Stimulated activated naive CD8-positive, alpha-beta T cell treated with anti-CD3 and anti-CD28 coated beads, Interleukin-15, amount 100 ng/mL, for 72 hours (primary cell): ENCODE data around the gene THBS2.
A peak's percentile ranks its signal among the peaks of the same experiment; 100 is the strongest.
"Not testable (repeated sequence)": the region's sequence is repeated elsewhere in the genome, so short reads cannot be mapped to it uniquely, and the experiment has no call there.

ENCODE experiments used
- ATAC-seq: fragments of 150-1000 bp; cut with Tn5 transposase; 2 replicates; pipeline ENCODE4 v1.10.0; 2021; ENCODE audit warnings: mild to moderate bottlenecking, moderate library complexity
- DNase-seq, 2 donors: peaks; one replicate each; pipeline ENCODE4 v3.0.0; 2021 to 2022
- H3K27ac Mint-ChIP-seq, 2 donors: one replicate each; pipeline ENCODE4 v1.8.0; 2022; ENCODE audit warnings: mild to moderate bottlenecking in 2 of 2, mixed read lengths in 2 of 2, moderate library complexity in 2 of 2
- H3K27me3 Mint-ChIP-seq: one replicate; pipeline ENCODE4 v1.8.0; 2022; ENCODE audit warnings: mixed read lengths
- H3K4me1 Mint-ChIP-seq: one replicate; pipeline ENCODE4 v1.8.0; 2022; ENCODE audit warnings: mild to moderate bottlenecking, mixed read lengths
- H3K4me3 Mint-ChIP-seq, 2 donors: one replicate each; pipeline ENCODE4 v1.8.0; 2022; ENCODE audit warnings: mild to moderate bottlenecking in 2 of 2, mixed read lengths in 2 of 2, moderate library complexity in 1 of 2
- H3K9me3 Mint-ChIP-seq, 2 donors: one replicate each; pipeline ENCODE4 v1.8.0; 2022; ENCODE audit warnings: mixed read lengths in 2 of 2

The THBS2 gene

GRCh38 chr6:169185011-169185521, 68.6 kb downstream of the THBS2 start:
- H3K27me3 Mint-ChIP-seq: no peaks in the 10 kb centered on the region
- H3K27ac Mint-ChIP-seq: no peak overlapping the region
- ATAC-seq (no peak), DNase-seq (no peak)
- H3K4me3 Mint-ChIP-seq: no peak overlapping the region
- H3K9me3 Mint-ChIP-seq: no peaks in the 10 kb centered on the region
- H3K4me1 Mint-ChIP-seq: peaks cover 7% of the 10 kb centered on the region

DNA sequence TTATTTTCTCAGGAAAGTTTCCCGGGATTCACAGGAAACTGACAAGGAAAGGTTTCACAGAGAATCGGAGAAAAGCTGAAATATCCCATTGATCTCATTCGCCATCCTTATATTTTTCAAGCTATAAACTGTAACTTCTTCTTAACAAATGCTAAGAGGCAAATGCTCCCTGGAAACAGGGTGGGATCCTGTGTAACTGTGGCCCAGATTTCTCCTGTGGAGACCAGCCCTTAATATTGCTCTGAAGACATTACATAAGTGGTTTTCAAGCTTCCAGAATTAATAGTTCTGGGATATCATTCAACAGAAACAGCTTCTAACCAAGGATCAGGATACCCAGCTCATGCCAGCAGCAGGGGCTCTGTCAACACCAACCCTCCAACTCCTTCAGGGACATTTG, 69.2 kb downstream of the THBS2 start:
- DNase-seq (no peak), ATAC-seq (no peak)
- no peak overlapping the region for H3K27ac Mint-ChIP-seq
- peaks cover 5% of the 10 kb centered on the region for H3K27me3 Mint-ChIP-seq
- no peak overlapping the region for H3K4me3 Mint-ChIP-seq
- H3K9me3 Mint-ChIP-seq: no peaks in the 10 kb centered on the region
- peaks cover 7% of the 10 kb centered on the region for H3K4me1 Mint-ChIP-seq

GRCh38 chr6:169183233-169183632, 70.4 kb downstream of the THBS2 start:
- H3K27ac Mint-ChIP-seq: no peak overlapping the region
- peaks cover 16% of the 10 kb centered on the region for H3K27me3 Mint-ChIP-seq
- H3K9me3 Mint-ChIP-seq: no peaks in the 10 kb centered on the region
- H3K4me3 Mint-ChIP-seq: no peak overlapping the region
- DNase-seq: no peak
- H3K4me1 Mint-ChIP-seq: peaks cover 5% of the 10 kb centered on the region
- no peak for ATAC-seq

GRCh38 chr6:169179831-169180230, 73.8 kb downstream of the THBS2 start:
- H3K27ac Mint-ChIP-seq, H3K4me1 Mint-ChIP-seq, H3K4me3 Mint-ChIP-seq, DNase-seq, H3K9me3 Mint-ChIP-seq, ATAC-seq: not testable (repeated sequence)
- H3K27me3 Mint-ChIP-seq: peaks cover 23% of the 10 kb centered on the region

DNA sequence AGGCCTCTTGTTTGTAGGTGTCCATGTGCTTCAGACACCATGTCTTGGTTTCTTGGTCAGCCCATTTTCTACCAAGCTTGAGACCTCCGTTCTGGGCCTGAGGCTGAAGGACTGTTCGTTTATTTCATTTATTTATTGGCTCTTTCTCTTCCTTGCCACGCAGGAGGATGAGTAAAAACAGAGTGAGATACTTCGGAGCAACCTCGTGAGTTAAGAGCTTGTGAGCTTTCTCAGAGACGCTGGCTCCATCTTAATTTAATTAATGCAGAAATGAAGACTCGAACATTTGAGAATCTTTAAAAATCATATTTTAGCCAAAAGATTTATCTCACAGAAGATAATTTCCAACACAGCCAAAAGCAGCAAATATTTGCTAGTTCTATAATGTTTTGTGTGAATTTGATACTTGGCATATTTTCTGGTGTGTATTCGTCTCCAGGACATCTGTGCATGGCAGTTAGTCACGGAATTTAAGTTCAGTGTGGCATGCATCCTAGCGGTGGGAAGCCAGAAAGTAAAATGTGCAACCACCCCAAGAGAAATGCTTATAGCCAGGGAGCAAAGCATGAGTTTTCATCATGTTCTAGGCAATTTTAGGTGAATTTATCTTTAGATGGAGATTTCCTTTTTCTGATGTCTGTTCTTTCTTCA, 76.0 kb downstream of the THBS2 start:
- Mint-ChIP-seq H3K27me3 (peaks cover 23% of the 10 kb centered on the region), H3K9me3 (no peaks in the 10 kb centered on the region), H3K4me3 (no peak overlapping the region), H3K4me1 (no peaks in the 10 kb centered on the region), H3K27ac (no peak overlapping the region)
- DNase-seq (no peak), ATAC-seq (no peak)

DNA sequence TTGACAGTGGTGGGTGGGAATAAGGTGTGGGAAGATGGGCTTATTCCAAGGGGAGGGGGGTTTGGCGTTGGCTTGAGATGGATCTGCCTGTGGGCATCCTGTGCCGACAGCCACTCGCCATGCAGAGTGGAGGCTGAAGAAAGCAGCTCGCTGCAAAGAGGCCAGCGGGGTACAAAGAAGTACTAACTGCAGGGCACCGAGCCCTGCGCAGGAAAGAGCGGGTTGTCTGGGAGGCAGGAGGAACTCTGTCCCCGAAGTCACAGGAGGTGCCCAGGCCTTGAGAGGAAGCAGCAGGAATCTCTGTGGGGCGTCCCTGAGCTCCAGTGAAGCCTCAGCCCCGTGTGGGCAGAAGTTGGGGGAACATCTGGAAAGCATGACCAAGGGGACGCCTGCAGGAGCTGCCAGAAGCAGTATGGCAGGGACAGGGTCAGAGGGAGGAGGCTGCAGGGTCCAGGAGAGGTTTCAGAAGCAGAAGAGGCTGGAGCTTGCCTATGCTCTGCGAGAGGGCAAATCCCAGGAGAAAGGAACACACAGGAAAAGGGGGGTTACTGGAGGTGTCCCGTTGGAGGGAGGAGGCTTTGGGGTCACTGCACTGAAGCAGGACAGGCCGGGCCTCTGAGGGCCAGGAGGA, 77.2 kb downstream of the THBS2 start:
- no peak overlapping the region for H3K27ac Mint-ChIP-seq
- ATAC-seq (no peak), DNase-seq (no peak)
- H3K4me3 Mint-ChIP-seq: no peak overlapping the region
- H3K4me1 Mint-ChIP-seq: no peaks in the 10 kb centered on the region
- peaks cover 23% of the 10 kb centered on the region for H3K27me3 Mint-ChIP-seq
- H3K9me3 Mint-ChIP-seq: no peaks in the 10 kb centered on the region

DNA sequence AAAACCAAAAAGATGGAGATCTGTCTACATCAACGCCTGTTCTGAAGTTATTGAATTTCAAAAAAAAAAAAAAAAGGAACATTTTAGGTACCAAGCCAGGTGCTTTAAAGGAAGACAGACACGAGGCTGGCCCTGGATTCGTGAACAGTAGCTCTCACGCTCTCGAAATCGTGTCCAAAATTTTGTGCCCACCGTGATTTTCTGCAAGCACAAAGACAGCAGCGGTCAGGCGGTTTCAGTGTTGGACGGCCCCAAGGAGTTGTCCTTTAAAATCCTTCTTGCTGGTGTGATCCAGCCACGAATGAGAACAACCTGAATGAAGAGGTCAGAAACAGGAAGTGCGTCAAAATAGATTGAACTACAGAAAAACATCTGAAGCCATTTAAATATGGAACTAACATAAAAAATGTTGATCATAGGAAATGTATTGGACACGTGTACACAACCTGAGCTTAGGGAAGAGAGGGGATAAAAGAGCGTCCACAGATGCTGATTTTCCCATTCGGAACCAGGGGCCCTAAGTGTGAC, 78.2 kb downstream of the THBS2 start:
- Mint-ChIP-seq H3K4me1 (no peaks in the 10 kb centered on the region), H3K9me3 (no peaks in the 10 kb centered on the region), H3K4me3 (no peak overlapping the region), H3K27ac (no peak overlapping the region), H3K27me3 (peaks cover 23% of the 10 kb centered on the region)
- DNase-seq: no peak
- ATAC-seq: no peak

- DNase-seq (no peak), ATAC-seq (peak; percentile 60)
- no peak overlapping the region for H3K27ac Mint-ChIP-seq
- no peaks in the 10 kb centered on the region for H3K9me3 Mint-ChIP-seq
- no peak overlapping the region for H3K4me3 Mint-ChIP-seq
- peaks cover 21% of the 10 kb centered on the region for H3K27me3 Mint-ChIP-seq
- H3K4me1 Mint-ChIP-seq: no peaks in the 10 kb centered on the region
Observed at GRCh38 chr6:169174516-169175359, 78.9 kb downstream of the THBS2 start.

- Mint-ChIP-seq H3K4me3 (no peak overlapping the region), H3K27me3 (peaks cover 11% of the 10 kb centered on the region), H3K9me3 (no peaks in the 10 kb centered on the region), H3K4me1 (no peaks in the 10 kb centered on the region), H3K27ac (no peak overlapping the region)
- no peak for DNase-seq
- ATAC-seq: no peak
Observed at GRCh38 chr6:169173532-169174268, 79.9 kb downstream of the THBS2 start.

- no peak overlapping the region for H3K4me3 Mint-ChIP-seq
- H3K9me3 Mint-ChIP-seq: no peaks in the 10 kb centered on the region
- H3K4me1 Mint-ChIP-seq: no peaks in the 10 kb centered on the region
- H3K27me3 Mint-ChIP-seq: peaks cover 7% of the 10 kb centered on the region
- DNase-seq: no peak
- no peak for ATAC-seq
- H3K27ac Mint-ChIP-seq: no peak overlapping the region
Observed at GRCh38 chr6:169172946-169173345, 80.7 kb downstream of the THBS2 start.

GRCh38 chr6:169172456-169172855, 81.2 kb downstream of the THBS2 start:
- no peak for DNase-seq
- Mint-ChIP-seq H3K9me3 (no peaks in the 10 kb centered on the region), H3K27ac (no peak overlapping the region), H3K4me1 (no peaks in the 10 kb centered on the region), H3K4me3 (no peak overlapping the region), H3K27me3 (peaks cover 7% of the 10 kb centered on the region)
- ATAC-seq: no peak

GRCh38 chr6:169171951-169172350, 81.7 kb downstream of the THBS2 start:
- H3K4me1 Mint-ChIP-seq: no peaks in the 10 kb centered on the region

DNA sequence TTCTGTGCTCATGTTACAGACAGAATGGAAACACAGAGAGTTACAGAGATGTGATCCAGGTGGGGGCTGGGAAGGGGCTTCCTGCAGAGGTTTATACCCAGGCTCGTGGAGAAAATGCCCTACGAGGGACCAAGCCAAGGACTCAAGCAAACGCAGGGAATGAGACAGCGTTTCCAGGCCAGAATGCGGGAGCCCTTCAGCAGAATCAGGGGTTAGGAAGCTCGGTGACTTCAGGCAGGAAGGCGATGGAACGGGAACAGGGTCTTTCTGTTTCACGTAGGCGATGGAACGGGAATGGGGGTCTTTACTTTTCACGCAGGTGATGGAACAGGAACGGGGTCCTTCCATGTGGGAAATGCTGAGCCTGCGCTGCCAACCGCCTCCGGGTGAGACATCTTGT, 82.6 kb downstream of the THBS2 start:
- Mint-ChIP-seq H3K4me3 (no peak overlapping the region), H3K27me3 (no peaks in the 10 kb centered on the region), H3K27ac (no peak overlapping the region), H3K4me1 (no peaks in the 10 kb centered on the region), H3K9me3 (no peaks in the 10 kb centered on the region)
- DNase-seq (no peak), ATAC-seq (no peak)

More at GRCh38 chr6:169171951-169172350, 81.7 kb downstream of the THBS2 start:
- Mint-ChIP-seq H3K4me3 (no peak overlapping the region), H3K27ac (no peak overlapping the region), H3K9me3 (no peaks in the 10 kb centered on the region), H3K27me3 (peaks cover 7% of the 10 kb centered on the region)
- DNase-seq (no peak), ATAC-seq (no peak)

GRCh38 chr6:169170583-169170955, 83.1 kb downstream of the THBS2 start:
- H3K9me3 Mint-ChIP-seq: no peaks in the 10 kb centered on the region
- ATAC-seq (no peak), DNase-seq (no peak)
- peak overlapping the region in 1 of 2 donors; percentile 47 for H3K27ac Mint-ChIP-seq
- H3K27me3 Mint-ChIP-seq: no peaks in the 10 kb centered on the region
- no peaks in the 10 kb centered on the region for H3K4me1 Mint-ChIP-seq
- H3K4me3 Mint-ChIP-seq: no peak overlapping the region

- Mint-ChIP-seq H3K4me1 (no peaks in the 10 kb centered on the region), H3K4me3 (no peak overlapping the region), H3K27me3 (no peaks in the 10 kb centered on the region), H3K9me3 (no peaks in the 10 kb centered on the region), H3K27ac (peak overlapping the region in 1 of 2 donors; percentile 47)
- ATAC-seq (peak; percentile 18), DNase-seq (no peak)
Observed at GRCh38 chr6:169169941-169170582, 83.6 kb downstream of the THBS2 start.
